Measurements from ENCODE around the gene CBLN3.

The CBLN3 gene

GRCh38 chr14:24443053-24443665 lies 13.7 kb upstream of the CBLN3 start:
- Mint-ChIP-seq H3K27ac (peak overlapping the region; percentile 99), H3K9me3 (peaks cover 0 to 4% of the 10 kb centered on the region in 2 donors), H3K4me1 (peaks cover 22 to 37% of the 10 kb centered on the region in 2 donors), H3K36me3 (peaks cover 23 to 58% of the 10 kb centered on the region in 2 donors), H3K4me3 (peak overlapping the region; percentile 91 to 95), H3K27me3 (no peaks in the 10 kb centered on the region)
- DNase-seq = no peak
- ATAC-seq (replicated peaks) = no peak

DNA sequence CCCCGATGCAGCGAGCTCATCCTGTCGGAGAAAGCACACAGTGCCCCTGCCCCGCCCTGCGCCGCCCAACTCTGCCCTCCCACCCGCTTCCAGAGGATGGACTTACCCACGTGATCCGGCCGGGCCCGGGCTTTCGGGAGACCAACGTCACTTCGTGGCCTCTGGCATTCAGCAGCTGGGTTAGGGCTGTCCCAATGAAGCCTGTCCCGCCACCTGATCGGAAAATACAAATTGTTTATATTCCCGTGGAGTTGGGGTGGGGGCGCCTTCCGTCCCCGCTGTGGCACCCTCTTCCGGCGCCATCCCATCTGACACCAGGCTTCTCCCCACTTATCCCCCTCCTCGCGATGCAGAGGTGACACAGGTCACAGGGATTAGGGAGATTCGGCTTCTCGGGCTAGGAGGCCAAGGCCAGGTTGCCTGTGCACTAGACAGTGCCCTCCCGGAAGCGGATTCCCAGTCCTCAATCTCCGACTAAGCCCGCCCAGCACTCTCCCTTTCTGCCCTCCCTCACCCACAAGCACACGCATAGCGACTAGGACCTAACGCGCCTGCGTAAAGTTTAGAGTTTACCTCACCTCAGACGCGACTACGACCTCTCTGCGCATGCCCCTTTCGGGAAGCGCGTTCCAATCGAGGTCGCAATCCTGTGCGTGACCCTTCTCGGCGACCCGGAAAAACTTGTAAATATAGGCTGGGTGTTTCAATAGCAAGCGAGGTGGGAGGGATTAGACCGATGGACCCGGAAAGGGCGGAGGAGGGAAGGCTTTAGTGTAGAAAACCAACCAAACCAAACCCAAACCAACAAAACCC lies 13.0 kb upstream of the CBLN3 start, which contains the start of gene SDR39U1:
Gene SDR39U1, minus strand, starts transcription at position 537 of the 813 bp plus-strand sequence. Its CDS starts 7 bp downstream, at position 530.
- H3K27me3 Mint-ChIP-seq = no peaks in the 10 kb centered on the region
- peaks cover 0 to 4% of the 10 kb centered on the region in 2 donors for H3K9me3 Mint-ChIP-seq
- ATAC-seq (replicated peaks) (peak; percentile 89 to 91), DNase-seq (peak; percentile 98)
- H3K4me3 Mint-ChIP-seq = peak within 1 kb of the TSS; percentile 91 to 95
- H3K4me1 Mint-ChIP-seq = peaks cover 27 to 44% of the 10 kb centered on the region in 2 donors
- peak within 1 kb of the TSS; percentile 99 for H3K27ac Mint-ChIP-seq
- H3K36me3 Mint-ChIP-seq = peaks cover 27 to 65% of the 10 kb centered on the region in 2 donors

- Mint-ChIP-seq H3K4me1 (peaks cover 30 to 50% of the 10 kb centered on the region in 2 donors), H3K4me3 (peak overlapping the region; percentile 91 to 95), H3K36me3 (peaks cover 30 to 68% of the 10 kb centered on the region in 2 donors), H3K9me3 (peaks cover 0 to 4% of the 10 kb centered on the region in 2 donors), H3K27ac (peak overlapping the region; percentile 99), H3K27me3 (no peaks in the 10 kb centered on the region)
- DNase-seq (no peak), ATAC-seq (replicated peaks) (no peak)
Measured at GRCh38 chr14:24441904-24442239, 12.4 kb upstream of the CBLN3 start.

DNA sequence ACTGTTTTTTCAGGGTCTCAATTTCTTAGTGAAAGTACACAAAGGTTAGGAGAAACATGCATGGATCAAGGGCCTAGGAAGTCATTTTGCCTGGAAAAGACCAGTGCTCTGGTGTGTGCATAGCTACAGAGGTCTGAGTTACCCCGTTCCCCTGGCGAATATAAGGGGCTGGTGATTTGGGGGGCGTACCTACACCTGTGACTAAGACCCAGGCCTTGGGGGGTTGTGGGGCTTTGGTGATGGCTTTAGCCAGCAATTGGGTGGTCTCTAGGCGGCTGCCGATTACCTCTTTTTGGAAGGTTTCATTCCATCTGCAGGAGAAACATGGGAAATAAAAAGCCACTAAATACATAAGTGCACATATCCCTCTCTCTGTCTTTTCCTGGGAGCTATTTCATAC lies 12.0 kb upstream of the CBLN3 start:
- Mint-ChIP-seq H3K9me3 (peaks cover 0 to 4% of the 10 kb centered on the region in 2 donors), H3K4me3 (peak overlapping the region; percentile 91 to 95), H3K4me1 (peaks cover 33 to 54% of the 10 kb centered on the region in 2 donors), H3K27ac (peak overlapping the region; percentile 99), H3K27me3 (no peaks in the 10 kb centered on the region), H3K36me3 (peaks cover 28 to 70% of the 10 kb centered on the region in 2 donors)
- DNase-seq = no peak
- ATAC-seq (replicated peaks) = no peak

- no peak for ATAC-seq (replicated peaks)
- Mint-ChIP-seq H3K4me3 (peak overlapping the region in 1 of 2 donors; percentile 95), H3K4me1 (peaks cover 39 to 60% of the 10 kb centered on the region in 2 donors), H3K9me3 (peaks cover 0 to 3% of the 10 kb centered on the region in 2 donors), H3K36me3 (peaks cover 30 to 70% of the 10 kb centered on the region in 2 donors), H3K27ac (peak overlapping the region; percentile 99), H3K27me3 (no peaks in the 10 kb centered on the region)
- DNase-seq = no peak
Measured at GRCh38 chr14:24440606-24441399, 11.3 kb upstream of the CBLN3 start.

DNA sequence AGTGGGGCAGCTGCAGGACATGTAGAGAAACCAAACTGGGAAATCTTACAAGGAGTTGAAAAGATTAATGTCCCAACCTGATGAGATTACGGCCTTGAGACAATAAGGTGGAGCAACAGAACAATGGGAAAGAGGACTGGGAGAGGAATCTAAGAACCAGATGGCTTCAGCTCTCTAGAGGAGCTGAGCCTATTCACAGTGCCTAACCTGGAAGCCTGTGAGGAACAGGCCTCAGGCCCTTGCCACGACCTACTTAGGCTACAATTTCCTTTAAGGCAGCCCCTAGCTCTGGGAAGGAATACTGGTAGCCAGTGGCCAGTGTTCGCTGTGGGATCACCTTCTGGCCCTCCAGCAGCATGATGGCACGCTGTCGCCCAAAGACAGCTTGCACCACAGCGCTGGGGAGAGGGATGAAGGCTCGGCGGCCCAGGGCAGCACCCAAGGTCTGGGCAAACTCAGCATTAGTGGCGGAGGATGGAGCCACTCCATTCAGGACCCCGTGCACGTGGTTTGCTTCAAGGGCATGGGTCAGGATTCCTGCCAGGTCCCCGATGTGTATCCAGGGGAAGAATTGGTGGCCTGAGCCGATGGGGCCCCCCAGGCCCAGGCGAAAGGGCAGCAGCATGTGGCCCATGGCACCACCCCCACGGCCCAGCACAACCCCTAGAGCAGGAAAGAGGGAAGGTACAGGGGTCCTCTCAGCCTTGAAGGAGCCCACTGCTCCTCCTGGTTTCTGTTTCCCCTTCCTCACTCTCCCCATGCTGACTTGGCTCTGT lies 10.6 kb upstream of the CBLN3 start:
- peak overlapping the region; percentile 0 for H3K27ac Mint-ChIP-seq
- H3K9me3 Mint-ChIP-seq = peaks cover 0 to 1% of the 10 kb centered on the region in 2 donors
- H3K4me3 Mint-ChIP-seq = no peak overlapping the region
- no peaks in the 10 kb centered on the region for H3K27me3 Mint-ChIP-seq
- DNase-seq (no peak), ATAC-seq (replicated peaks) (no peak)
- H3K36me3 Mint-ChIP-seq = peaks cover 35 to 74% of the 10 kb centered on the region in 2 donors
- peaks cover 47 to 68% of the 10 kb centered on the region in 2 donors for H3K4me1 Mint-ChIP-seq

DNA sequence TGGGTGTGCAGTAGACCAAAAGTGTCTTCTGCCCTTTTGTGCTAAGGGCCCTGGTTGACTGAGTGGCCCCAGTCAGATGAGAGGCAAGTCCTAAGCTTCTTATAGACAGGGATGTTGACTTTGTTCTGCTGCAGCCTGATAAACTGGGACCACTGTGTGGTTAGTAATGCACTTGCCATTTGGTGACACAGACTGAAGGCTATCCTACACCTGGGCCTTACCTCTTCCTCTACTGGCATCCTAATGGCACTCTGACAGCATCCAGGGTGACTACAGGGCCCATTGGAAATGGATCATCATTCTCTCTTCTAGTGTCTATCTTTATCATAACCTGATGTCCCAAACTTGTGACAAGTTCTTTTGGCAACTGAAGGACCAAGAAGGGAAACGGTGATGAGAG lies 9.8 kb upstream of the CBLN3 start:
- DNase-seq = no peak
- Mint-ChIP-seq H3K9me3 (no peaks in the 10 kb centered on the region), H3K4me1 (peaks cover 52 to 75% of the 10 kb centered on the region in 2 donors), H3K27me3 (no peaks in the 10 kb centered on the region), H3K4me3 (no peak overlapping the region), H3K36me3 (peaks cover 38 to 76% of the 10 kb centered on the region in 2 donors), H3K27ac (peak overlapping the region; percentile 11)
- no peak for ATAC-seq (replicated peaks)

DNA sequence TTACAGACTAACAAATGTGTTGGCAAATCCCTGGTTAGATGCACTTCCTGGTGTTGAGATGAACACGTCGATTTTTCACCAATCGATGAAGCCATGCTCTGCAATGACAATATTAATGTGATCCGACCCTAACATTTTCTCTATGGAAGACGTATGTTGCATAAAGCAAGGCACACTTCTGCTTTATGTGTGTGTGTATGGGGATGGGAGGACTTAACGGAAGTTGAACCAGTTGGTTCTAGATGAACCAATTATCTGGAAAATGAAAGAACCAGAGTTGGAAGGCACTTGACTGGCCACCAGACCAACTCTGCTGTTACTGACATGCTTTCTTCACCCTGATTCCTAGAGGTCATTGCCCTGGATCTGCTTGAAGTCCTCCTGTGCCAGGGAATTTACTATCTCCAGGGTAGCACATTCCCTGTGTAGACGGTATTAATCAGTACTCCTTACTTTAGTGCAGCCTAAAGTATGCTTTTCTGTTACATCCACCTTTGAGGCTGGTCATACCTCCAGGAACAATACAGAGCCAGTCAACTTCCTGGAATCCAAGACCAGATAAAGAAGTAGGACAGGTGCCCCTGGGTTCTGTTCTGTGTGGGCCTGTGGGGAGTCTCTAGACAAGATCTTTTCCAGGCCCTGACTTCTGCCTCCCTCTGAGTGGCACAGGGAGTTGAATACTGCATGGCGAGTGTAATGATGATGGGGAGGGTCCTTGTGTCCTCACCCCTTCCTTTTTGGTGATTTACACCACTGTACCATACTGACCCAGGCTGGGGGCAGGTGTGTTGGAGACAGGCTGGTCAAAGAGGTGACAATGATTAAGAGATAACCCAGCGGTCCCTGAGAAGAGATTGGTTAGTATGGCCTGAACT lies 9.0 kb upstream of the CBLN3 start:
- DNase-seq (no peak), ATAC-seq (replicated peaks) (no peak)
- Mint-ChIP-seq H3K27me3 (no peaks in the 10 kb centered on the region), H3K4me3 (no peak overlapping the region), H3K4me1 (peaks cover 51 to 76% of the 10 kb centered on the region in 2 donors), H3K36me3 (peaks cover 40 to 76% of the 10 kb centered on the region in 2 donors), H3K27ac (peak overlapping the region; percentile 54), H3K9me3 (no peaks in the 10 kb centered on the region)

GRCh38 chr14:24437736-24438067 lies 8.2 kb upstream of the CBLN3 start:
- peaks cover 47 to 79% of the 10 kb centered on the region in 2 donors for H3K36me3 Mint-ChIP-seq
- DNase-seq (no peak), ATAC-seq (replicated peaks) (no peak)
- no peaks in the 10 kb centered on the region for H3K9me3 Mint-ChIP-seq
- H3K27me3 Mint-ChIP-seq = no peaks in the 10 kb centered on the region
- peaks cover 54 to 84% of the 10 kb centered on the region in 2 donors for H3K4me1 Mint-ChIP-seq
- peak overlapping the region; percentile 93 for H3K27ac Mint-ChIP-seq
- H3K4me3 Mint-ChIP-seq = no peak overlapping the region

DNA sequence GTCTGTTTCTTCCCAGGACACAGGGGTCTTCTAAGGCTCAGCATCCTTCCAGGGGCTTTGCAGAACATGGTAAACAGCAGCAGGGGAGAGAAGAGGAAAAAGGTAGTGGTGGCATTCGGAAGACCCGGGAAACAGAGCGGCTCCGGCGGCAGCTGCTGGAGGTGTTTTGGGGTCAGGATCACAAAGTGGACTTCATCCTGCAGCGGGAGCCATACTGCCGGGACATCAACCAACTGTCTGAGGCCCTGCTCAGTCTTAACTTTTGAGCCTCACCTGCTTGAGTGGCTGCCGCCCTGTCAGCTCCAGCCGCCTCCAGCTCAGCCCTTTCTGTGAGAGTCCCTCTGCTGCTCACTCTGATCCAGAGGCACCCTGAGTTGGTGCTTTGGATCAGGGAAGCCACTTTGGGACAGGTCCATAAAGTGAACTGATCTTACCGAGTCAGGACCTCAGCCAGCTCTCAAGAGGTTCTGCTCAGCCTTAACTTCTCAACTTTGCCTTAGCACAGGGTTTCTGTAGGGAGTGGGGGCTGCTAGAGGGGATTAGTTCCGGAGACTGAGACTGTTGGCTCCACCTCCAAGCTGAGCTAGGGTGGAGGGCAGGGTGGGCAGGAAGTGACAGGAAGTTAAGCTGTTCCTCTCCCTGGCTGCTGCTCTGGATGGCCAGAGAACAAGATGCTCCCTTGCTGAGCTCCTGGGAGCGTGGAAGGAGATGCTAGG lies 7.7 kb upstream of the CBLN3 start:
- H3K4me1 Mint-ChIP-seq = peaks cover 54 to 85% of the 10 kb centered on the region in 2 donors
- ATAC-seq (replicated peaks) (no peak), DNase-seq (no peak)
- peak overlapping the region; percentile 52 to 54 for H3K4me3 Mint-ChIP-seq
- peak overlapping the region; percentile 93 for H3K27ac Mint-ChIP-seq
- H3K9me3 Mint-ChIP-seq = no peaks in the 10 kb centered on the region
- peaks cover 47 to 75% of the 10 kb centered on the region in 2 donors for H3K36me3 Mint-ChIP-seq
- H3K27me3 Mint-ChIP-seq = no peaks in the 10 kb centered on the region

GRCh38 chr14:24436355-24437019 lies 7.0 kb upstream of the CBLN3 start:
- Mint-ChIP-seq H3K9me3 (no peaks in the 10 kb centered on the region), H3K27ac (peak overlapping the region; percentile 93), H3K4me1 (peaks cover 56 to 85% of the 10 kb centered on the region in 2 donors), H3K27me3 (no peaks in the 10 kb centered on the region), H3K36me3 (peaks cover 51 to 77% of the 10 kb centered on the region in 2 donors), H3K4me3 (peak overlapping the region; percentile 52 to 54)
- DNase-seq (no peak), ATAC-seq (replicated peaks) (peak; percentile 62)

- ATAC-seq (replicated peaks) = no peak
- DNase-seq = no peak
- Mint-ChIP-seq H3K36me3 (peaks cover 55 to 80% of the 10 kb centered on the region in 2 donors), H3K27ac (peak overlapping the region; percentile 91), H3K27me3 (no peaks in the 10 kb centered on the region), H3K9me3 (no peaks in the 10 kb centered on the region), H3K4me1 (peaks cover 61 to 85% of the 10 kb centered on the region in 2 donors), H3K4me3 (peak overlapping the region; percentile 31 to 47)
Measured at GRCh38 chr14:24435998-24436354, 6.5 kb upstream of the CBLN3 start.

All from stimulated activated naive B cell treated with anti-CD40 and anti-IgM and Interleukin-4, amounts not matched to agents 10 μg/mL and 1 μg/mL and 100 μg/mL, for 72 hours (primary cell).